WTC11 (cell line): ENCODE results near the gene SLC10A1. TPM values are rescaled to one million over a fixed set of nuclear protein-coding genes. Genes with fewer than 3 reads are reported as not detected.

Source experiments
- ATAC-seq: fragments of 200-7000 bp; cut with Tn5 transposase; 2 replicates; pipeline ENCODE4 v1.10.0; 2021; ENCODE audit warnings: mild to moderate bottlenecking, moderate library complexity
- CTCF ChIA-PET: fragments of 300-600 bp; sonication (Branson Sonifier 250); formaldehyde crosslinking; loops from one replicate; lab custom pipeline; 2021; ENCODE audit warnings: antibody characterized with exemption; lab: Charles Lee
- POLR2A ChIA-PET: fragments of 350-600 bp; sonication (Branson Sonifier 250); formaldehyde crosslinking; loops from one replicate; lab custom pipeline; 2021; ENCODE audit warnings: antibody characterized with exemption; lab: Charles Lee
- DNase-seq: peaks from one replicate; pipeline ENCODE4 v3.0.0; 2021; ENCODE audit warnings: low spot score
- H3K27ac Mint-ChIP-seq: 2 replicates; pipeline ENCODE4 v1.8.0; 2021; ENCODE audit warnings: mixed read lengths
- H3K27me3 Mint-ChIP-seq: 2 replicates; pipeline ENCODE4 v1.8.0; 2021; ENCODE audit warnings: low read depth, mild to moderate bottlenecking, moderate library complexity, mixed read lengths
- H3K36me3 Mint-ChIP-seq: 2 replicates; pipeline ENCODE4 v1.8.0; 2021; ENCODE audit warnings: mixed read lengths
- H3K4me1 Mint-ChIP-seq: 2 replicates; pipeline ENCODE4 v1.8.0; 2022; ENCODE audit warnings: mixed read lengths
- H3K4me3 Mint-ChIP-seq: 2 replicates; pipeline ENCODE4 v1.8.0; 2021; ENCODE audit warnings: mild to moderate bottlenecking, moderate library complexity, mixed read lengths
- H3K9me3 Mint-ChIP-seq: 2 replicates; pipeline ENCODE4 v1.8.0; 2021; ENCODE audit warnings: mixed read lengths
- CREM ChIP-seq: sonication (generic); formaldehyde crosslinking; IDR thresholded peaks from 2 replicates; pipeline ENCODE4 v1.8.1; 2022; ENCODE audit warnings: mild to moderate bottlenecking, missing genetic modification reagents, moderate library complexity
- ELF4 ChIP-seq: sonication (generic); formaldehyde crosslinking; IDR thresholded peaks from 2 replicates; pipeline ENCODE4 v1.8.1; 2022; ENCODE audit warnings: low read depth, mild to moderate bottlenecking, moderate library complexity, missing genetic modification reagents
- ESRRA ChIP-seq: sonication (generic); formaldehyde crosslinking; IDR thresholded peaks from 2 replicates; pipeline ENCODE4 v1.8.1; 2022; ENCODE audit warnings: mild to moderate bottlenecking, missing genetic modification reagents, borderline replicate concordance
- ETV6 ChIP-seq: sonication (generic); formaldehyde crosslinking; IDR thresholded peaks from 2 replicates; pipeline ENCODE4 v1.8.1; 2022; ENCODE audit warnings: mild to moderate bottlenecking, missing genetic modification reagents
- FOXP1 ChIP-seq: sonication (generic); formaldehyde crosslinking; IDR thresholded peaks from 2 replicates; pipeline ENCODE4 v1.8.0; 2022; ENCODE audit warnings: missing genetic modification reagents, mild to moderate bottlenecking, moderate library complexity, borderline replicate concordance
- GABPB1 ChIP-seq: sonication (generic); formaldehyde crosslinking; IDR thresholded peaks from 2 replicates; pipeline ENCODE4 v1.8.1; 2023; ENCODE audit warnings: mild to moderate bottlenecking, missing genetic modification reagents
- GRHL2 ChIP-seq: fragments of 250-450 bp; sonication (Bioruptor Pico); IDR thresholded peaks from 2 replicates; pipeline ENCODE4 v1.8.0; 2022; ENCODE audit warnings: mild to moderate bottlenecking, moderate library complexity; ENCODE audit not compliant: insufficient replicate concordance, severe bottlenecking
- HMGA2 ChIP-seq: fragments of 250-450 bp; sonication (Bioruptor Pico); IDR thresholded peaks from 2 replicates; pipeline ENCODE4 v1.4.0; 2021; ENCODE audit warnings: mild to moderate bottlenecking, moderate library complexity
- HMGXB4 ChIP-seq: sonication (generic); formaldehyde crosslinking; IDR thresholded peaks from 2 replicates; pipeline ENCODE4 v1.8.1; 2023; ENCODE audit warnings: mild to moderate bottlenecking, moderate library complexity, missing genetic modification reagents
- IRF1 ChIP-seq: sonication (generic); formaldehyde crosslinking; IDR thresholded peaks from 2 replicates; pipeline ENCODE4 v1.8.0; 2023; ENCODE audit warnings: missing genetic modification reagents
- PRDM15 ChIP-seq: sonication (generic); formaldehyde crosslinking; IDR thresholded peaks from 2 replicates; pipeline ENCODE4 v1.8.0; 2022; ENCODE audit warnings: missing genetic modification reagents
- RELA ChIP-seq: sonication (generic); formaldehyde crosslinking; IDR thresholded peaks from 2 replicates; pipeline ENCODE4 v1.8.1; 2022; ENCODE audit warnings: missing genetic modification reagents, mild to moderate bottlenecking, borderline replicate concordance
- SP1 ChIP-seq: sonication (generic); formaldehyde crosslinking; conservative IDR thresholded peaks from 2 replicates; pipeline ENCODE4 v1.8.1; 2022; ENCODE audit warnings: missing genetic modification reagents
- TEAD1 ChIP-seq: sonication (generic); formaldehyde crosslinking; IDR thresholded peaks from 2 replicates; pipeline ENCODE4 v1.8.0; 2022; ENCODE audit warnings: mild to moderate bottlenecking, missing genetic modification reagents
- TP53 ChIP-seq: sonication (generic); formaldehyde crosslinking; IDR thresholded peaks from 2 replicates; pipeline ENCODE4 v1.8.1; 2023; ENCODE audit warnings: mild to moderate bottlenecking, missing genetic modification reagents
- ZNF121 ChIP-seq: sonication (generic); formaldehyde crosslinking; IDR thresholded peaks from 2 replicates; pipeline ENCODE4 v1.8.0; 2023; ENCODE audit warnings: missing genetic modification reagents
- ZNF219 ChIP-seq: sonication (generic); formaldehyde crosslinking; IDR thresholded peaks from 2 replicates; pipeline ENCODE4 v1.8.0; 2023; ENCODE audit warnings: missing genetic modification reagents, mild to moderate bottlenecking, borderline replicate concordance
- ZNF425 ChIP-seq: fragments of 250-450 bp; sonication (Bioruptor Pico); conservative IDR thresholded peaks from 2 replicates; pipeline ENCODE4 v1.9.0; 2021; ENCODE audit warnings: mild to moderate bottlenecking
- total RNA-seq: library from RNA; stranded (reverse); gene quantifications from 3 replicates; pipeline ENCODE4 v1.2.3, GENCODE V29; 2021
- TF ChIP-seq, protein P1 (sequence below): fragments of 200-600 bp; IDR thresholded peaks from 2 replicates; pipeline ENCODE4 v1.8.0; 2022; ENCODE audit warnings: antibody characterized with exemption
- TF ChIP-seq, protein P2 (sequence below): sonication (generic); formaldehyde crosslinking; IDR thresholded peaks from 2 replicates; pipeline ENCODE4 v1.8.0; 2022; ENCODE audit warnings: mild to moderate bottlenecking, missing genetic modification reagents
- TF ChIP-seq, protein P3 (sequence below): sonication (generic); formaldehyde crosslinking; IDR thresholded peaks from 2 replicates; pipeline ENCODE4 v1.8.1; 2023; ENCODE audit warnings: mild to moderate bottlenecking, missing genetic modification reagents

Gene SLC10A1
- total RNA-seq, 1 experiment from 2014 or later: 0.09 TPM

DNA sequence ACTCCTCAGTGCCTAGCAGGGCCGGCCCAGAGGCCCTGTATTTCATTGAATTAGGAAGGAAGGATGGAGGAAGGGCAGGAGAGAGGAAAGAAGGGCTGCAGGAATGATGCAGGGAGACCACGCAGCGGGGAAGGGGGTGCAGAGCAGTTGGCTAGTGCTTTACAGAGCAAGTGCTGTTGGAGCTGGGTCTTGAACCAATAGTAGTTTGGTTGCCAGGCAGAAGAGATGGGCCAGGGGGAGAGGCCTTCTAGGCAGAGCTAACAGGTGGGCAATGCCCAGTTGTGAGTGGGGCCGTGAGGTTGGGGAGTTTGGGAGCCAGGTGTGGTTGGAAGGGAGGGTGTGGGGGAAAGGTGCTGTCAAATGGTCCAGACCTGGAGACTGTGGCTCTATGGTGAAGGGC is 69.2 kb downstream of the SLC10A1 start (continued):
- TF ChIP-seq IRF1 (CRISPR knock-in tag) (no peak), ESRRA (no peak), ELF4 (no peak), TEAD1 (CRISPR knock-in tag) (no peak), ZNF219 (CRISPR knock-in tag) (no peak)

DNA sequence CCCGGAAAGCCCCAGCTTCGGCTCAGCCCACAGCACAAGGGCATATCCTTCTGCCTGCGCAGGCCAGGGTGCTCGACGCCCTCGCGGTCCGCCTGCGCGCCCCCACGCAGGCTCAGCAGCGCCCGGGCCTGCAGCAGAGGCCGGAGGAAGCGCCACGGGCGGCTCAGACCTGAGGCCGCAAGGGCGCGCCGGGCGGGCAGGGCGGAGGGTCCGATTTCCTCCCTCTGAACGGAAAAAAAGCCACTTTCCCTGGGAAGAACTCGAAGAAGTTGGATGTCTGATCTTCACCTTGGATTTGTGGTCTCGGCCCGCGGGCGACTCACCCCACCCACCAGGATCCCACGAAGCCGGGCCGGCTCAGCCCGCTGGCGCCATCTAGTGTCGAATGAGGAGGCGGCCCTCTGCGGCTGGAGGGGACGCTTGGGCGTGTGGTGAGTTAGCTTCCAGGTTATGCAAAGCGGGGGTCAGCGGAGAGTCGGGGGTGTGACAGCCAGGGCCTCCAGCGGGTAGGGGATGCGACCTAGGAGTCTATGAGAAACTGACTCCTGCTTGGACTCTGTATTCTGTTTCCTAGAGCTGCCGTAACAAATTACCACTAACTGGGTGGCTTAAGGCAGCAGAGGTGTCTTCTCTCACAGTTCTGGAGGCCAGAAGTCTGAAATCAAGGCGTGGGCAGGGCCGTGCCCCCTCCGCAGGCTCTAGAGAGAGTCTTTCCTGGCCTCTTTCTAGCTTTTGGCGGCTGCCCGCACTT is 70.1 kb downstream of the SLC10A1 start:
- POLR2A ChIA-PET: interaction anchor here (0.6 kb wide), 1 partner anchor 233 kb away, joined by 3 read pairs; no protein-coding TSS in a partner anchor
- TF ChIP-seq GRHL2 (CRISPR knock-in tag): no peak
- no peak for TF ChIP-seq ZNF425 (CRISPR knock-in tag)
- TF ChIP-seq TP53 (CRISPR knock-in tag): peak; percentile 66; the same call in 1 of the 2 replicates
- TF ChIP-seq ZNF121 (CRISPR knock-in tag): 0 out of 2 replicates have a peak, but pooled peaks have one; percentile 1
- TF ChIP-seq RELA: 0 out of 2 replicates have a peak, but pooled peaks have one; percentile 38
- peak; percentile 54; the same call in 1 of the 2 replicates for TF ChIP-seq SP1 (CRISPR knock-in tag)
- TF ChIP-seq HMGXB4 (CRISPR knock-in tag): peak; percentile 91; the same call in 1 of the 2 replicates
- TF ChIP-seq GABPB1 (CRISPR knock-in tag): no peak; the same call in 1 of the 2 replicates
- TF ChIP-seq FOXP1 (CRISPR knock-in tag): peak; percentile 89; the same call in 1 of the 2 replicates
- TF ChIP-seq TEAD1 (CRISPR knock-in tag): 0 out of 2 replicates have a peak, but pooled peaks have one; percentile 20
- TF ChIP-seq, protein P1, sequence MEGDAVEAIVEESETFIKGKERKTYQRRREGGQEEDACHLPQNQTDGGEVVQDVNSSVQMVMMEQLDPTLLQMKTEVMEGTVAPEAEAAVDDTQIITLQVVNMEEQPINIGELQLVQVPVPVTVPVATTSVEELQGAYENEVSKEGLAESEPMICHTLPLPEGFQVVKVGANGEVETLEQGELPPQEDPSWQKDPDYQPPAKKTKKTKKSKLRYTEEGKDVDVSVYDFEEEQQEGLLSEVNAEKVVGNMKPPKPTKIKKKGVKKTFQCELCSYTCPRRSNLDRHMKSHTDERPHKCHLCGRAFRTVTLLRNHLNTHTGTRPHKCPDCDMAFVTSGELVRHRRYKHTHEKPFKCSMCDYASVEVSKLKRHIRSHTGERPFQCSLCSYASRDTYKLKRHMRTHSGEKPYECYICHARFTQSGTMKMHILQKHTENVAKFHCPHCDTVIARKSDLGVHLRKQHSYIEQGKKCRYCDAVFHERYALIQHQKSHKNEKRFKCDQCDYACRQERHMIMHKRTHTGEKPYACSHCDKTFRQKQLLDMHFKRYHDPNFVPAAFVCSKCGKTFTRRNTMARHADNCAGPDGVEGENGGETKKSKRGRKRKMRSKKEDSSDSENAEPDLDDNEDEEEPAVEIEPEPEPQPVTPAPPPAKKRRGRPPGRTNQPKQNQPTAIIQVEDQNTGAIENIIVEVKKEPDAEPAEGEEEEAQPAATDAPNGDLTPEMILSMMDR: peak; percentile 69
- peak; percentile 73 for TF ChIP-seq ETV6
- TF ChIP-seq, protein P2, sequence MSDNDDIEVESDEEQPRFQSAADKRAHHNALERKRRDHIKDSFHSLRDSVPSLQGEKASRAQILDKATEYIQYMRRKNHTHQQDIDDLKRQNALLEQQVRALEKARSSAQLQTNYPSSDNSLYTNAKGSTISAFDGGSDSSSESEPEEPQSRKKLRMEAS: peak; percentile 91
- TF ChIP-seq CREM (CRISPR knock-in tag): peak; percentile 51; the same call in 1 of the 2 replicates
- TF ChIP-seq HMGA2 (CRISPR knock-in tag): no peak
- TF ChIP-seq, protein P3, sequence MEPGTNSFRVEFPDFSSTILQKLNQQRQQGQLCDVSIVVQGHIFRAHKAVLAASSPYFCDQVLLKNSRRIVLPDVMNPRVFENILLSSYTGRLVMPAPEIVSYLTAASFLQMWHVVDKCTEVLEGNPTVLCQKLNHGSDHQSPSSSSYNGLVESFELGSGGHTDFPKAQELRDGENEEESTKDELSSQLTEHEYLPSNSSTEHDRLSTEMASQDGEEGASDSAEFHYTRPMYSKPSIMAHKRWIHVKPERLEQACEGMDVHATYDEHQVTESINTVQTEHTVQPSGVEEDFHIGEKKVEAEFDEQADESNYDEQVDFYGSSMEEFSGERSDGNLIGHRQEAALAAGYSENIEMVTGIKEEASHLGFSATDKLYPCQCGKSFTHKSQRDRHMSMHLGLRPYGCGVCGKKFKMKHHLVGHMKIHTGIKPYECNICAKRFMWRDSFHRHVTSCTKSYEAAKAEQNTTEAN: no peak
- TF ChIP-seq PRDM15 (CRISPR knock-in tag): no peak
- peak; percentile 87 for DNase-seq
- Mint-ChIP-seq H3K36me3 (no peaks in the 10 kb centered on the region), H3K27ac (no peak overlapping the region), H3K9me3 (no peaks in the 10 kb centered on the region), H3K4me3 (peak overlapping the region; percentile 54), H3K27me3 (peaks cover 19% of the 10 kb centered on the region), H3K4me1 (0 out of 2 replicates have a peak, but pooled peaks cover 3% of the 10 kb centered on the region)
- CTCF ChIA-PET: interaction anchor here (0.6 to 3.6 kb wide), 42 partner anchors 9 to 347 kb away, joined by 3 to 39 read pairs (median 4); partner anchors contain the start of genes CCDC177, SRSF5 and SUSD6
- peak; percentile 95 for ATAC-seq
